K562 (cell line): ENCODE results near the gene SNRNP40.

ENCODE experiments used
- HDAC3 ChIP-seq: fragments of 450-650 bp; IDR thresholded peaks from 2 replicates; pipeline ENCODE4 v1.6.1; 2018; ENCODE audit warnings: borderline replicate concordance, mild to moderate bottlenecking, moderate library complexity; ENCODE audit not compliant: partially characterized antibody
- POLR2AphosphoS5 ChIP-seq: IDR thresholded peaks from 2 replicates; pipeline ENCODE4 v1.6.1; 2011; ENCODE audit warnings: mild to moderate bottlenecking, low read depth, low read length, moderate library complexity; ENCODE audit not compliant: control insufficient read depth, insufficient read depth
- SP1 ChIP-seq: sonication (generic); formaldehyde crosslinking; IDR thresholded peaks from 2 replicates; pipeline ENCODE4 v1.8.1; 2022; ENCODE audit warnings: mild to moderate bottlenecking, missing genetic modification reagents
- TF ChIP-seq, protein P1 (sequence below): fragments of 250-450 bp; sonication (Bioruptor Pico); IDR thresholded peaks from 2 replicates; pipeline ENCODE4 v1.4.0; 2020; ENCODE audit warnings: mild to moderate bottlenecking, moderate library complexity

DNA sequence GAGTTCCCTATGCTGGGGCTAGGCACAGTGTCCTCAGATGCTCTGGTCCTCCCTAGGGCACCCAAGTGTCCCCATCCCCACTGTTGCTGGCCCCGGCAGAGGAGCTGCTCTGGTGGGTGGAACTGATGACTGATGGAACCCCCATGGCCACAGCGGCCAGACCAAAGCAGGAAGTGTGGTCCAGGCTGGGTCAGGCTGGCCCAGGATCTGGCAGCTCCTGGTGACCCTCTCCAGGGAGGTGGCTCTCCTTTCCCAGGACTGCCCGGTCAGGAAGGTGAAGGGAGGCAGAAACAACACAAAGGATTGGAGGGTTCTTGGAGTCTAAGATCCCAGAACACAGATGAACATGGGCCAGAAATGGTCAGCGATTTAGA is 58.0 kb downstream of the SNRNP40 start:
- TF ChIP-seq HDAC3: no peak
- TF ChIP-seq, protein P1, sequence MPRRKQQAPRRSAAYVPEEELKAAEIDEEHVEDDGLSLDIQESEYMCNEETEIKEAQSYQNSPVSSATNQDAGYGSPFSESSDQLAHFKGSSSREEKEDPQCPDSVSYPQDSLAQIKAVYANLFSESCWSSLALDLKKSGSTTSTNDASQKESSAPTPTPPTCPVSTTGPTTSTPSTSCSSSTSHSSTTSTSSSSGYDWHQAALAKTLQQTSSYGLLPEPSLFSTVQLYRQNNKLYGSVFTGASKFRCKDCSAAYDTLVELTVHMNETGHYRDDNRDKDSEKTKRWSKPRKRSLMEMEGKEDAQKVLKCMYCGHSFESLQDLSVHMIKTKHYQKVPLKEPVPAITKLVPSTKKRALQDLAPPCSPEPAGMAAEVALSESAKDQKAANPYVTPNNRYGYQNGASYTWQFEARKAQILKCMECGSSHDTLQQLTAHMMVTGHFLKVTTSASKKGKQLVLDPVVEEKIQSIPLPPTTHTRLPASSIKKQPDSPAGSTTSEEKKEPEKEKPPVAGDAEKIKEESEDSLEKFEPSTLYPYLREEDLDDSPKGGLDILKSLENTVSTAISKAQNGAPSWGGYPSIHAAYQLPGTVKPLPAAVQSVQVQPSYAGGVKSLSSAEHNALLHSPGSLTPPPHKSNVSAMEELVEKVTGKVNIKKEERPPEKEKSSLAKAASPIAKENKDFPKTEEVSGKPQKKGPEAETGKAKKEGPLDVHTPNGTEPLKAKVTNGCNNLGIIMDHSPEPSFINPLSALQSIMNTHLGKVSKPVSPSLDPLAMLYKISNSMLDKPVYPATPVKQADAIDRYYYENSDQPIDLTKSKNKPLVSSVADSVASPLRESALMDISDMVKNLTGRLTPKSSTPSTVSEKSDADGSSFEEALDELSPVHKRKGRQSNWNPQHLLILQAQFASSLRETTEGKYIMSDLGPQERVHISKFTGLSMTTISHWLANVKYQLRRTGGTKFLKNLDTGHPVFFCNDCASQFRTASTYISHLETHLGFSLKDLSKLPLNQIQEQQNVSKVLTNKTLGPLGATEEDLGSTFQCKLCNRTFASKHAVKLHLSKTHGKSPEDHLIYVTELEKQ (CRISPR knock-in tag): no peak
- TF ChIP-seq POLR2AphosphoS5: no peak
- TF ChIP-seq SP1 (CRISPR knock-in tag): no peak
